ENCODE data around the gene KREMEN1. TPM values are rescaled to one million over a fixed set of nuclear protein-coding genes. Genes with fewer than 3 reads are reported as not detected.
"Not testable (repeated sequence)": the region's sequence is repeated elsewhere in the genome, so short reads cannot be mapped to it uniquely, and the experiment has no call there.

Gene KREMEN1
- total RNA-seq, 1 experiment from 2014 or later, result 5.8 TPM

DNA sequence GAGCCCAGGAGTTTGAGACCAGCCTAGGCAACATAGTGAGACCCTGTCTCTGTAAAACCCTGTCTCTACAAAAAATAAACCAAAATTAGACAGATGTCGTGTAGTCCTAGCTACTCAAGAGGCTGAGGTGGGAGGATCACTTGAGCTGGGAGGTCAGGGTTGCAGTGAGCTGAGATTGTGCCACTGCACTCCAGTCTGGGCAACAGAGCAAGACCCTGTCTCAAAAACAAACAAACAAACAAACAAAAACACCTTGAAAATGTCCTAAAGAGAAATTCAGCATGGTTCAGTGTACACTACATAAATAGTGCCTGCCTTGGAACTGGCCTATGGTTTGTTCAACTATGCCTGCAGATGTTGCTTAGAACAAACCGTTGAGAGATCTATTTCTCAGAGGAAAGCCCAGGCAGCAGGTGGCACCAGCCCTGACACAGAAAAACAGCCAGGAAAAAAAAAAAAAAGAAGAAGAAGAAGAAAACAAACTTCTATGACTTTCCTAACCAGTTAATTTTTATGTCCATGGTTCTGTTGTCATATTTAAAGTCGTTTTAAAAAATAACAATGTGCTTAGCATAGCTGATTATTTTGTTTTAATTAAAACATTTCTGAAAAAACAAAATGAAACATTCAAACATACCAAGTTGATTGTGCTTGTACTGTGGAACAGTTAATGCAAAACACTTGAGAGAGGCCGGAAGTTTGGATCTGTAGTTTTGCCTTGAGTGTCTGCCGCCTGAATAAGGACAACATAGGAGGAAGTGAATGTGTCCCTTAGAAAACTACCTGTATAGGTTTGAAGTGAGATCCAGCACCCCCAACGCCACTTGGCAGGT is 5.4 kb downstream of the KREMEN1 start:
- peak; percentile 26 for DNase-seq (ENCODE audit: low read depth)

DNA sequence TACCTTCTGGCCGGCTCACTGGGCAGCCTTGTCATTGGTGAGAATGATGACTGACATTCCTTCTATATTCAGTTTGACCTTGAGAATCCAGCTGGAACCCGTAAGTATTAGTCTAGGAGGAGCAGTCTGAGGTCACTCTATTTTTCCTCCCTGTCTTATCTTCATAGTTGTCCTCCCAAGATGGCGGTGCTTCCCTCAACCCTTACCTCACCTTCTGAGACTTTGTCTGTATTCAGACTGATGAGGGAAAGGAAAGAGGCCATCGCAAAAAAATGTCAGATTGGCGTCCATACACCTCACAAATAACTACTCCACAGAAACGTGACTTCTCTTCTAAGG is 6.0 kb downstream of the KREMEN1 start:
- no peak for DNase-seq (ENCODE audit: low read depth)

DNA sequence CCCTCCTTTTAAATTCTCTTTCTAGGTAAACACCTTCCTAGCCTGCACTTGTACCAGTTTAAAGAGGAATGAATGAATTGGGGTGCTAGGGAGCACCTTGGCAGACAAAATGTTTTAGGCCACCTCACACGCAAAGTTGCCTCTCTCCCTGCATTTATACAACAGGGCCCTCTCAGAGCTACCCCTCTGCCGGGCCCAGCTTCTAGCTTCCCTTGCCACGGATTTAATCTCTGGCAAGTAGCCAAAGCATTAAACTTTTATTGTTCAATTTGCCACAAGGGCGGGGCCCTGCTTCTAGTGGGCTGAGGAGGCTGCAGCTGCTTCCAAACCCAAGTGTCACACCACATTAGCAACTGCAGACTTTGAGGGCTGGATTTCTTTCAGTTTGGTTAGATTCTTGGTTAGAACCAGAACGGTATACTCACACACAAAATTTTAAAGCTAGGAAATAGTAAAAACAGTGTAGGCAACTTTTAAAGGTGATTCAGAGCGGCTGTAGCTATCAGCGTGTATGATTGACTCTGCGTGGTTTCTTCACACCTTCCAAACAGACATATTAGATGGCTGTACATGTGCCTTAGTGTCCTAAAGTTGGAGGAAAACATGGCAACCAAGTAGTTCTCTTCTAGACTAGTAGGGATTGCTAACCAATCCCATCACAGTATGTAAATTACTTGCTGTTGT is 6.5 kb downstream of the KREMEN1 start:
- peak; percentile 81 for DNase-seq (ENCODE audit: low read depth)

DNA sequence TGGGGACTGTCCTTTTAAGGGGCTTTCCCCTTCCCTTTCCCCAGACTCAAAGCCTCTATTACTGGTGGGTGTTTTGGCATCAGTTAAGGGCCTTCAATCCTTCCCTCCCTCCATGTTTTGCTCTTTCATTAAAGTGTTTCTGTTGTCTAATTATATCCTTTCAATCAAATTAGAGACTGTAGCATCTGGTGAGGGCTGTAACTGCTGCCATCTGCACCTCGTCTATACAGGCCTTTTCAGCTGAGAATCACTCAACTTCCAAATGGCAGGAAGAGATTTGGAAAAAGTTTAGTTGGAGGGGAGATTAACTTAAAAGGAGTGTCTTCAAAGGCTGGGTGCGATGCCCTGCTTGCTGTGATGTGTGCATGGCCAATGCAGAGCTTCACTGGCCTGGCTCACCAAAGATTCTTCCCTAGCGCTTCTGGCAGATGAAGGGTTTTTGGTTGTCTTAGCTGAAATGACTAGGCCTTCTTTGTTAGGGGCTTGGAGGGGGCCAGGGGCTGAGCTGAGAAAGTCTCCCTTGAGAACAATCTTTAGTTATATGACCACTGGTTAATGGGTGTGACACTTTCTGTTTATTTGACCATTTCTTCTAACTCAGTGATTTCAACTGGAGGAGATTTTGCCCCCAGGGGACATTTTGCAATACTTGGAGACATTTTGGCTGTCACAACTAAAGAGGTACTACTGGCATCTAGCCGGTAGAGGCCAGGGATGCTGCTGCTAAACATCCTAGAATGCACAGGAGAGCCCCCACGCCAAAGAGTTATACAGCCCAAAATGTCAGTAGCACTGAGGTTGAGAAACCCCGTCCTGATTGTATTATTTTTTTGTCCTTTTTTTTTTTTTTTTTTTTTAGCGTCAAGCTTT is 7.5 kb downstream of the KREMEN1 start:
- DNase-seq (ENCODE audit: low read depth), result no peak

DNA sequence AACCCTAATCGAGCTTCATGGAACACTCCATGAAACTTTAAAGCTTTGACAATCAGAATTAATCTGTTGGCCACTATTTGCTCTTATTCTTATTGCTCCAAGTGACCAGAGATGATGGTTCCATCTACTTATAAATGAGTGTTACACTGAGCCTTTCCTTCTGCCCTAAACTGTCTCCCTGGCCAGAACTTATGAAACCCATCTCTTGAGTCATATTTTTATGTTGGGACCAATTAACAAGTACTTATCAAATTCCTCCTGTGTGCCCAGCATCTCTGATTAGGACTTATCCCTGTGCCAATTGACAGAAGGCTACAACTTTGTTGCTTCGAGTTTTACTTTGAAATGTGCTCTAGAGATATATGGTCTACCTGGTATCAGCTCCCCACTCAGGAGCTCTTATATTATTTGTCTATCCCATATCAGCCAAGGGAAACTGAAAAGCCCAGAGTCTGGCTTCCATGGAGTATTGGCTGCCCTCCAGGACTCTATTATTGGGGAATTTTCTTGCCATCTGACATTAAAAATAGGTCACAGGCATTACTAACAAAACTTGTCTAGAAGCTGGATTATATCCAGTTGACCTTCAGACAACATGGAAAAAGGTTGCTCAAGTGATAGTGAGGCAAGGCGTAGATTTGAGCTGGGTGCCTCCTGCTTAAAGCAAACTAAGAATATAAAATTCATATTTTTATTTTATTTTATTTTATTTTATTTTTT is 8.8 kb downstream of the KREMEN1 start:
- no peak for DNase-seq (ENCODE audit: low read depth)

DNA sequence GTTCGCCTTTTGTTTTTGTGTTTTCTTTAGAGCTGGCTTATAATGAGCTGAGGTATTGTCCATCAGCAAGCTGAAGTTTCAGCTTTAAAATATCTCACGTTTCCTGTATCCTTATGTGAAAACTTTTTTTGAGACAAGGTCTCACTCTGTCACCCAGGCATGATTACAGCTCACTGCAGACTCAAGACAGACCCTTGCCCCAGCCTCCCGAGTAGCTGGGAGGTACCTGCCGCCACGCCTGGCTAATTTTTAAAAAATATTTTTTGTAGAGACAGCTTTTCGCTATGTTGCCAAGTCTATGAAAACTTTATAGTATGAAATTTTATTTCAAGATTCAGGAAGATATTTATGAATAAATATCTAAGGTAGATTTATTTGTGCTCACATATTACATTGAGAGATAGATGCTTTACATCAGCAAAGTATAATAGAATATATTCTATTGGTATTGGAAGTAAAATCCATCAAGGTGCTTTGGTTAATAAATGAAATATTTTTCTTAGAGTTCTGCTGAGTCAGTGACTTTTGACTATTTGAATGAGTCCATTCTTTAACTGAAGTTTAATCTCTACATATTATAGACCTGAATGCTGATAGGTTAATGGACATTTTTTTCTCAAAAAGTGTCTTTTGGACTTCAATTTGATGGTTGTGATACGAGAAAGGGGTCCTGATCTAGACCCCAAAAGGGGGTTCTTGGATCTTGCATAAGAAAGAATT is 10.2 kb downstream of the KREMEN1 start:
- no peak for DNase-seq (ENCODE audit: low read depth)

DNA sequence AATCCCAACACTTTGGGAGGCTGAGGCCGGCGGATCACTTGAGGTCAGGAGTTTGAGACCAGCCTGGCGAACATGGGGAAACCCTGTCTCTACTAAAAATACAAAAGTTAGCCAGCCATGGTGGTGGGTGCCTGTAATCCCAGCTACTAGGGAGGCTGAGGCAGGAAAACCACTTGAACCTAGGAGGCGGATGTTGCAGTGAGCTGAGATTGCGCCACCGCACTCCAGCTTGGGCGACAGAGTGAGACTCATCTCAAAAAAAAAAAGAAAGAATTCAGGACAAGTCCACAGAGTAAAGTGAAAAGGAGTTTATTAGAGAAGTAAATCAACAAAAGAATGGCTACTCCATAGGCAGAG is 10.7 kb downstream of the KREMEN1 start:
- not testable (repeated sequence) for DNase-seq (ENCODE audit: low read depth)

DNA sequence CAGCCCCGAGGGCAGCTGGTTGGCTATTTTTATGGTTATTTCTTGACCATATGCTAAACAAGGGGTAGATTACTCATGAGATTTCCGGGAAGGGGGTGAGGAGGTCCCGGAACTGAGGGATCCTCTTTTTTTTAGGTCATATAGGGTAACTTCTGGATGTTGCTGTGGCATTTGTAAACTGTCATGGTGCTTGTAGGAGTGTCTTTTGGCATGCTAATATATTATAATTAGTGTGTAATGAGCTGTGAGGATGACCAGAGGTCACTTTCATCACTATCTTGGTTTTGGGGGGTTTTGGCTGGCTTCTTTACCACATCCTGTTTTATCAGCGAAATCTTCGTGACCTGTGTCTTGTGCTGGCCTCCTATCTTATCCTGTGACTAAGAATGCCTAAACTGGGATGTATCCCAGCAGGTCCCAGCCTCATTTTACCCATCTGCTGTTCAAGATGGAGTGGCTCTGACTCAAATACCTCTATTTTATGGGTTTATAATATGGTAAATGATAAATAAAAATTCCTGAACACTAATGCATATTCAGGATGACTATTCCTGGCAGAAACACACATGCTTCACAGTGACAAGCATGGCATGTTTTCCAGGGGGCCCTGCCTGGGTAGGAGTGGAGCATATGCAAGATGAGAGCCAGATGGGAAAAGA is 11.2 kb downstream of the KREMEN1 start:
- no peak for DNase-seq (ENCODE audit: low read depth)

DNA sequence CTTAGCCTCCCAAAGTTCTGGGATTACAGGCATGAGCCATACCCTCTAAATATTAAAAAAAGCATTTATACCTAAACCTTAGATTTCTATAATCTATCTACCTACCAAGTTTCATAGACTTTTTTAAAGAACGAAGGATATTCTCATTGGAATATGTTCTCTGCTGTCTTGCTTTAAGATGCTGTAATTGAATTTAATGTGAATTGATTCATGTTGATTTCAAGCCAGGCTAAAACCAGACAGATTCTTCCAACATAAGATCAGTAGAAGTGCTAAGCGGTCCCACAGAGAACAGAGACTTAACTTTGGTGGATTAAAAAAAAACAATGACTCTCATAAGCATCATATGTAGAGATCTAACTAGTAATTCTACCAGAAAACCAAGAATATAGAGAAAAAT is 14.2 kb downstream of the KREMEN1 start:
- no peak for DNase-seq (ENCODE audit: low read depth)

DNA sequence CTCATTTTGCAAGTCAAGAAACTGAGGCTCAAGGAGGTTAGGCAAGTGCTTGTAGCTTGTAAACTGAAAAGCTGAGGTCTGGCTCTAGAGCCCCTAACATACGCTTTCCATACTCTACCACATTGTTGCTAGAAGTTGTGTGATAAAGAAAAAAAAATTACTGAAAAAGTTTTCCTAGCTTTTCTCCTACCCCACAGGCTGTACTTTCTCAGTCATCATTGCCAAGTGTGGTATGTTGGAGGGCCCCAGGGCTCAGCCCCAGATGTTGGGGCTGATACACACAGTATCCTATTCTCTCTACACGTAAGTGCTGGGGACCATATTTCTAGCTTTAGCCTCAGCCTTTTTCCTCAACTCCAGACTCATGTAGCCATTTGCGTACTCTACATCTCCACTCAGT is 16.0 kb downstream of the KREMEN1 start:
- no peak for DNase-seq (ENCODE audit: low read depth)

DNA sequence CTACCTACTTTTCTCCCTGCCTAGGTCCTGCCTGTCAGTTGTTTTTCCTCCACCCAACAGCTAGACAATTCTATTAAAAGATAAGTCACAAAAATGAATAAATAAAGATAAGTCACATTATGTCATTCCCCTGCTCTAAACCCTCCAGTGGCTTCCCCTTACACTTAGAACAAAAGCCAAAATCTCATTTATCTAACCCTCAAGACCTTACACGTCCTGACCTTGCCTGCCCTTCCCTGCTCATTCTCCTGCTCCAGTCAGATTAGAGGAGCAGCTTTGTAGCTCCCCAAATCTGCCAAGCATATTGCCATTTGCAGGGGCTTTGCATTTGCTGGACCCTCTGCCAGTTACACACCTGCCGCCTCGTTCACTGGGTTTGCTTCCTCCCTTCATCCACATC is 16.7 kb downstream of the KREMEN1 start:
- DNase-seq (ENCODE audit: low read depth), result no peak

DNA sequence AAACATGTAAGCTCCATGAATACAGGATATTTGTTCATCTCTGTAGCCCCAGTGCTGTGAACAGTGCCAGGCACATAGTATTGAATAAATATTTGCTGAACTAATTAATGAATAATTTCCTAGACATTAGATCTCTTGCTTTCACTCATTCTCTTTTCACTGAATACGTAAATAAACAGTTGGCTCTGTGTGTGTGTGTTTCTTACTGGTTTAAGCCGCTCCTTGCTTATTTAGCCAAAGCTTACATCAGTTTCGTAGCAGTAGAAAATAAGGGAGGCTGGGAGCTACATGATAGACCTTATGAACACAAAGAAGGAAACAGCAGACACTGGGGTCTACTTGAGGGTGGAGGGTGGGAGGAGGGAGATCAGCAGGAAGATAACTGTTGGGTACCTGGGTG is 17.2 kb downstream of the KREMEN1 start:
- no peak for DNase-seq (ENCODE audit: low read depth)

DNA sequence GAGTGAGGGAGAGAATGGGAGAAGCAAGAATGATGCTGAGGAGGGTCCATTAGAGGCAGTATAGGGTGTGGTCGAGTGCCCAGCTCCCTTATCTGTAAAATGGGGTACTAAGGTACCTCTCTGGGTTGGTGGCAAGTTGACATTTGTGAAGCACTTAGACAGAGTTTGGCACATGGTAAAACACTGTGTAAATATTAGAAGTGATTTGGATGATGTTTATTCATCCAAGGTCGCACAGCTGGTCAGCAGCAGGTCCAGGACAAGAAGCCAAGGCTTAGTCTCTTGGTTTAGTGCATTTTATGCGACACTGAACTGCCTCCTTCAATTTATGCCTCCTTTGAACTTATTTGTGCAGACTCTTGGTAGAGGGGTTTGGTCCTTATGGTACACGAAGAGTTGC is 19.4 kb downstream of the KREMEN1 start:
- no peak for DNase-seq (ENCODE audit: low read depth)

DNA sequence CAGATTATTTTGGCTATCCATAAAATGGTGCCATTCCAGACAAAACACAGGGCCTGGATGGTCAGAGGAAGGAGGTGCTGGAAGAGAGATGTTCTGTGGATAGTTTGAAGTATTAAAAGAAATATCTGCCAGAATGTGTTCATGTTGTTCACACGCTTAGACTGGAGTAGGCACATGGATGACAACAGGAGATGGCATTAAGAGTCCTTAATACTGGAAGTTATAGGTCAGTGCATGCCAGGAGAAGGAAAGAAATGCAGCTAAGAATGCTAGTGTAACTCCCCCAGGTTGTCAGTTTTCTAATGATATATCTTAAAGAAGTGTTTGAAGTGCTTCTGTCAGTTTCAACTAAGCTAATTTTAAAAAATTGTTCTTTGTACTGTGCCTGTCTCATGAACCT is 20.2 kb downstream of the KREMEN1 start:
- DNase-seq (ENCODE audit: low read depth), result no peak

DNA sequence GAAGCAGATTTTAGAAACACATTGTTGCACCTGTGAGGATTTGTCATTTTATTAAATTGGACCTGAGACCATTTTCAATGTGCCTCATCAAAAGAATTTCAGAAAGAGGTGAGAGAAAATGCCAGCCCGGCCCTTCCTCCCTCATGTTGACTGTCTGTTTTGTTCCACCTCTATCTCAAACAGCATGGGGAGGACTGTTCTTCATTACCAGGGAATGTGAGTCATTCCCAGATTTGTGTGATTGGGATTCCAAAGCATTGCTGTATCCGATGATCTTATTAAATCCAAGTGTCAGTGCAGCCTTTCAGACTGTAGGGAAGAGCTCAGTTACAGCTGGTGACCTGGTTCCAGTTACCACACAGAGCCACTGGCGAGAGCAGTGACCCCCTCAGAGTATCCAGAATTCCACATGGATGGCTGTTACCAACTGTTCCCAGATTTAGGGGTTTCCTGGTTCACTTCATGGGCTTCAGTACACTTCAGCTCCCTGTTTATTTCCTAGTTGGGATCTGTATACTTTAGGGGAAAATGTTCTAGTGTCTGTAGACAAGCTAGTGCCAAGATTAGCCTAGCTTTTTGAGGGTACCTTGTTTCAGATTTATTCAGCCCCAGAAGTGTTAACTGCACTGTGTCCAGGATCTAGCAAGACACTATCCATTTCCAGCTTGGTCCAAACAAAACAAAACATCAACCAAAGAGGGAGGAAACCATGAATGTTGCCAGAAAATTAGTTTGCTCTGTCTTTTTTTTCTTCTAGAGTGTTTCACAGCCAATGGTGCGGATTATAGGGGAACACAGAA is 20.9 kb downstream of the KREMEN1 start:
- peak; percentile 53 for DNase-seq (ENCODE audit: low read depth)

DNA sequence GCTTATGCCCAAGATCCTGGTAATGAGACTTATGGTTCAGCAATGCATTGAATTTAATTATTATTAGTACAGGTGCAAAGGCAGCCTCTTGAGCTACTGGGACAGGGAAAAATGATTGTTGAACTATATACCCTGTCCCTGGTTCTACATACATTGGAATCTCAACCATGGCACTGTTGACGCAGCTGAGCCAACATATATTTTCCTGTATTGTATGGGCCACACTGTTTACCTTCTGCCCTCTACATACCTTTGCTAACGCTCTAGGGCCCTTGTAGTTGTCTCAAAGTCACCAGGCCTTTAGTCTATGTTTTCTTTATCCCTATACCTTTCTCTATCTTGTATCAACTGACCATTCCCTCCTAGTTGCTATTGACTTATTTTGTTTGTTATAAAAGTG is 22.6 kb downstream of the KREMEN1 start:
- no peak for DNase-seq (ENCODE audit: low read depth)

DNA sequence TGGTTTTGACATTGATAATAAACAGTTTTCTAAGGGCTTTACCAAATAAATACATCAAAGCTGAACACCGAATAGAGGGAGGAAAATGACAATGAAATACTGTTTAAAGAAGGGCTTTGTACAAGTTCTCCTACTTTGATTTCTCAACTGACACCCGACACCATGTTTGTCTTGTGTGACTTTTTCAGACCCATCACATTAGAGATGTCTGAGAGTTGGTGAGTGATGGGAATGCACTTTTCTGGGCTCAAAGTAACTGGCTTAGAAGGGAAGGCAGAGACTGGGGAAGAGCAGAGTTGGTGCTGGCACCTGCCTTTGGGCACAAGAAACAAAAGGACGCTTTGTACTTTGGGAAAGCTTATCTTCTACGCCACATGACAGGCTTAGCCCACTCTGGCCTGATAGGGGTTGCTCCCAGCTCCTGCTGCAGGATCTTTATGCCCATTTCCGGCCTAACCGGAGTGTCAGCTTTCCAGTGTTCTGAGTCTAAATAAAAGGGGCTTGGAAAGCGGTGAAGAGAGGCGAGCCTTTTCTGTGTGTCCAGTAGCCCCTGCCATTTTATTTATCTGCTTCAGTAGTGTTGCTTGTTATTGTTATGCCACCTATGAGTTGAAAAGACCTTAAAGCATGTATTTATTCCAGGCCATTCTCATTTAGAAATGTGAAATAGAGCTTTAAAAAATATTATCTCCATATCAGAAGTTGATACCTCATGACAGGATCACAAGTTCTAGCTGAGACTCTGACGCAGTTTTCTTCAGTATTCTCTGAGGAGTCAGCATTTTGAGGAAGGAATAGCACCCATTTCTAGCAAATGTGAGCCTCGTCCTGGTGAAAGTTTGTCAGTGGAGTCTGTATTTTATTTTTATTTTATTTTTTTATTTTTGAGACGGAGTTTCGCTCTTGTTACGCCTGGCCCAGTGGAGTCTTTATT is 24.2 kb downstream of the KREMEN1 start:
- DNase-seq (ENCODE audit: low read depth), result peak; percentile 29

DNA sequence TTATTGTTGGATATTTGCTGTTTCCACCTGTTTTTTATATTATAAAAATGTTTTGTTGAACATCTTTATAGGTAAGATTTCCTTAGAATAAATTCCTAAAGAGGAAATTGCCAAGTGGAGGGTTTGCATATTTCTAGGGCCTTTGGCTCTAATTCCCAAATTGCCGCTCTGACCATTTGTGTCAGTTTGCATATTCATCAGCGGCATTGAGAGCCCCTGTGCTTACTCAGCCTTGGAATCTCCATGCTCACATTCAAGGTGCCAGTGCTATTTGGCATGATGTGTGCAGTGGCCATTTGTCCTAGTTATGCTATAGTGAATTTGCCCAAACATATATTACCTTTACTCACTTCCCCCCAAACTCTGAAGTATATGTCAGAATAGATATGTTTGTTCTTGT is 25.5 kb downstream of the KREMEN1 start:
- DNase-seq (ENCODE audit: low read depth), result no peak

DNA sequence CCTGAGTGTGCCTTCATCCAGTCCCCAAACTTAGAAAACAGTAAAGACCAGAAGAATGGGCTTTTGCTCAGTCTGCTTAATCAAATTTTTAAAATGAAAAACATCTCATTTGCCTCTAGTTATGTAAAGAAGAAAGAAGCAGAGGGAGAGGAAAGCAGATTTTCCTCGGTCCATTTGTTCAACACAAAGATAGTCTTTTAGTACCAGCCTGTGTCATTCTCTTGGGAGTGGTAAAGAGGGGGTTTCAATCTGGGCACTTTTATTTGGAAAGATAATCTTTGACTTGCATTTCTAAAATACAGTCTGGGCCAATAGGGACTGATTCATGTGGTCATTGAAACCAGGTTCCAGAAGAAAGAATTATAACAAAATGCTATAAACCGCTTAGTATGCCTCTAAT is 29.5 kb downstream of the KREMEN1 start:
- DNase-seq (ENCODE audit: low read depth), result no peak

Measured in LHCN-M2 (cell line).